Measurements from ENCODE around the gene EXOC3. TPM values are rescaled to one million over a fixed set of nuclear protein-coding genes. Genes with fewer than 3 reads are reported as not detected.

The EXOC3 gene
- polyA plus RNA-seq, 3 donors: 33.2 to 59.7 (median 53.8) TPM

GRCh38 chr5:402615-403359 is 40.2 kb upstream of the EXOC3 start:
- intact Hi-C loops (cut with micrococcal nuclease): no loop called here
- peaks cover 0 to 4% (median 2%) of the 10 kb centered on the region in 7 donors for H3K9me3 Mint-ChIP-seq
- H3K36me3 ChIP-seq (replicated peaks in 1 of 2; ENCODE audit: control insufficient read depth in 1 of 2, insufficient read depth in 2 of 2, low read length in 2 of 2): no peaks in the 10 kb centered on the region
- no peak overlapping the region for H3K9ac ChIP-seq (ENCODE audit: insufficient read depth, low read length, poor library complexity, severe bottlenecking)
- H3K79me2 ChIP-seq (ENCODE audit: insufficient read depth, low read length): no peaks in the 10 kb centered on the region
- peaks cover 8 to 27% (median 21%) of the 10 kb centered on the region in 3 donors for H3K27me3 Mint-ChIP-seq (ENCODE audit: low read depth in 3 of 3)
- peak overlapping the region in 6 of 7 donors; percentile 49 to 93 (median 82) for H3K27ac Mint-ChIP-seq
- H3K4me1 ChIP-seq (ENCODE audit: control insufficient read depth in 1 of 2, insufficient read depth in 2 of 2, low read length in 2 of 2): peaks cover 19 to 29% of the 10 kb centered on the region in 2 donors
- 44% methylated on average over 20 of the region's 20 CpGs for WGBS (ENCODE audit: insufficient coverage)
- TF ChIP-seq CTCF (IDR thresholded peaks at IDR 0.05): no peak
- peak overlapping the region; percentile 74 to 87 for H3K4me3 Mint-ChIP-seq
- no peaks in the 10 kb centered on the region for H3K9me3 ChIP-seq (replicated peaks in 1 of 2; ENCODE audit: control insufficient read depth in 1 of 2, insufficient read depth in 1 of 2, low read length in 2 of 2)
- H3K27me3 ChIP-seq (ENCODE audit: control insufficient read depth in 2 of 2, insufficient read depth in 2 of 2, low read length in 2 of 2): peaks cover 0 to 12% of the 10 kb centered on the region in 2 donors
- peaks cover 17% of the 10 kb centered on the region for H3K4me1 Mint-ChIP-seq
- H4K20me1 ChIP-seq (ENCODE audit: insufficient read depth, low read length): no peaks in the 10 kb centered on the region
- peak overlapping the region in 1 of 2 donors; percentile 36 for H3K27ac ChIP-seq (ENCODE audit: low read depth in 1 of 2, low read length in 2 of 2)
- H3K36me3 Mint-ChIP-seq: no peaks in the 10 kb centered on the region
- peak overlapping the region; percentile 23 for H2AFZ ChIP-seq (ENCODE audit: insufficient read depth, low read depth, low read length, poor library complexity, severe bottlenecking)
- H3K4me3 ChIP-seq (replicated peaks in 1 of 3; ENCODE audit: low read depth in 2 of 3, low read length in 3 of 3): peak overlapping the region in 1 of 3 experiments; percentile 50
- peak; percentile 60 to 89 (median 84) for DNase-seq
- peak overlapping the region; percentile 33 for H3K4me2 ChIP-seq (replicated peaks; ENCODE audit: extremely low read depth, low read length, poor library complexity, severe bottlenecking)

GRCh38 chr5:403995-404394 is 39.0 kb upstream of the EXOC3 start:
- no peaks in the 10 kb centered on the region for H4K20me1 ChIP-seq (ENCODE audit: insufficient read depth, low read length)
- Mint-ChIP-seq H3K27me3 (ENCODE audit: low read depth in 3 of 3) (peaks cover 6 to 27% (median 18%) of the 10 kb centered on the region in 3 donors), H3K4me3 (no peak overlapping the region), H3K27ac (peak overlapping the region in 1 of 7 donors; percentile 0), H3K4me1 (peaks cover 17% of the 10 kb centered on the region), H3K9me3 (peaks cover 0 to 4% (median 2%) of the 10 kb centered on the region in 7 donors), H3K36me3 (no peaks in the 10 kb centered on the region)
- H3K79me2 ChIP-seq (ENCODE audit: insufficient read depth, low read length): no peaks in the 10 kb centered on the region
- intact Hi-C loops (cut with micrococcal nuclease): no loop called here
- no peak for TF ChIP-seq CTCF (IDR thresholded peaks at IDR 0.05)
- no peaks in the 10 kb centered on the region for H3K36me3 ChIP-seq (replicated peaks in 1 of 2; ENCODE audit: control insufficient read depth in 1 of 2, insufficient read depth in 2 of 2, low read length in 2 of 2)
- no peak overlapping the region for H2AFZ ChIP-seq (ENCODE audit: insufficient read depth, low read depth, low read length, poor library complexity, severe bottlenecking)
- peaks cover 0 to 12% of the 10 kb centered on the region in 2 donors for H3K27me3 ChIP-seq (ENCODE audit: control insufficient read depth in 2 of 2, insufficient read depth in 2 of 2, low read length in 2 of 2)
- no peak overlapping the region for H3K9ac ChIP-seq (ENCODE audit: insufficient read depth, low read length, poor library complexity, severe bottlenecking)
- WGBS (ENCODE audit: insufficient coverage): 95% methylated on average over 11 of the region's 11 CpGs
- no peak for DNase-seq
- H3K4me2 ChIP-seq (replicated peaks; ENCODE audit: extremely low read depth, low read length, poor library complexity, severe bottlenecking): no peak overlapping the region
- no peak overlapping the region for H3K27ac ChIP-seq (ENCODE audit: low read depth in 1 of 2, low read length in 2 of 2)
- H3K4me1 ChIP-seq (ENCODE audit: control insufficient read depth in 1 of 2, insufficient read depth in 2 of 2, low read length in 2 of 2): peaks cover 19 to 29% of the 10 kb centered on the region in 2 donors
- H3K4me3 ChIP-seq (replicated peaks in 1 of 3; ENCODE audit: low read depth in 2 of 3, low read length in 3 of 3): no peak overlapping the region
- H3K9me3 ChIP-seq (replicated peaks in 1 of 2; ENCODE audit: control insufficient read depth in 1 of 2, insufficient read depth in 1 of 2, low read length in 2 of 2): no peaks in the 10 kb centered on the region
